MCF 10A (cell line): Measurements from ENCODE around the gene SIVA1. TPM values are rescaled to one million over a fixed set of nuclear protein-coding genes. Genes with fewer than 3 reads are reported as not detected.

Experiments used
- BruUV-seq: library from RNA; stranded (reverse); fragments of 400-500 nt; replicated peaks from 2 replicates; lab custom pipeline; 2021; lab: Mats Ljungman, UMichigan
- CTCF ChIA-PET: fragments of 300-600 bp; sonication (Branson Sonifier 250); formaldehyde crosslinking; extraction: SDS; loops from one replicate; lab custom pipeline; 2021; ENCODE audit warnings: antibody characterized with exemption, inconsistent platforms; lab: Yijun Ruan, JAX
- POLR2A ChIA-PET: fragments of 300-600, 350-650 bp; sonication (Branson Sonifier 250); formaldehyde crosslinking; extraction: SDS; loops from one replicate; lab custom pipeline; 2020; ENCODE audit warnings: antibody characterized with exemption, inconsistent platforms; lab: Yijun Ruan, JAX
- DNase-seq: peaks from one replicate; pipeline ENCODE4 v3.0.0-alpha.2; 2018; ENCODE audit not compliant: unreplicated experiment
- H3K27ac Mint-ChIP-seq: one replicate; pipeline ENCODE4 v1.8.0; 2022; ENCODE audit warnings: mild to moderate bottlenecking, low read depth, mixed read lengths; ENCODE audit not compliant: unreplicated experiment
- H3K27me3 Mint-ChIP-seq: one replicate; pipeline ENCODE4 v1.8.0; 2022; ENCODE audit warnings: mixed read lengths; ENCODE audit not compliant: insufficient read depth, unreplicated experiment
- H3K36me3 Mint-ChIP-seq: one replicate; pipeline ENCODE4 v1.8.0; 2022; ENCODE audit warnings: mild to moderate bottlenecking, moderate library complexity, mixed read lengths; ENCODE audit not compliant: insufficient read depth, unreplicated experiment
- H3K4me1 Mint-ChIP-seq: one replicate; pipeline ENCODE4 v1.8.0; 2022; ENCODE audit warnings: mixed read lengths; ENCODE audit not compliant: insufficient read depth, unreplicated experiment
- H3K4me3 Mint-ChIP-seq: one replicate; pipeline ENCODE4 v1.8.0; 2022; ENCODE audit warnings: mild to moderate bottlenecking, moderate library complexity, mixed read lengths; ENCODE audit not compliant: unreplicated experiment
- H3K9me3 Mint-ChIP-seq: one replicate; pipeline ENCODE4 v1.8.0; 2022; ENCODE audit warnings: mixed read lengths; ENCODE audit not compliant: unreplicated experiment
- CTCF ChIP-seq: fragments of 200-600 bp; IDR thresholded peaks from one replicate; pipeline ENCODE4 v1.8.0; 2022; ENCODE audit warnings: antibody characterized with exemption, mild to moderate bottlenecking; ENCODE audit not compliant: unreplicated experiment
- intact Hi-C: fragments of 100-400 bp; cut with micrococcal nuclease; formaldehyde crosslinking; loops from 2 replicates; pipeline ENCODE4 v1.14.1; 2022
- total RNA-seq: library from RNA; stranded (reverse); gene quantifications from 2 replicates; pipeline ENCODE4 v1.2.3, GENCODE V29; 2022

SIVA1 gene
- total RNA-seq, 1 experiment from 2014 or later = 63.3 TPM

- H3K4me1 Mint-ChIP-seq = peaks cover 6% of the 10 kb centered on the region
- H3K36me3 Mint-ChIP-seq = peaks cover 40% of the 10 kb centered on the region
- ChIA-PET CTCF (interaction anchor here (0.6 to 2.4 kb wide), 11 partner anchors 11 to 930 kb away, joined by 3 to 12 read pairs (median 5); partner anchors contain the start of gene ADSS1), POLR2A (no interaction called here)
- no peak overlapping the region for H3K27ac Mint-ChIP-seq
- H3K4me3 Mint-ChIP-seq = no peak overlapping the region
- no TSS peak for BruUV-seq
- peak; percentile 94 for TF ChIP-seq CTCF
- DNase-seq = peak; percentile 72
- intact Hi-C loops = loop anchor here (1.0 kb wide), 2 partner anchors 19 to 58 kb away; partner anchors contain the start of gene INF2
- no peaks in the 10 kb centered on the region for H3K27me3 Mint-ChIP-seq
- no peaks in the 10 kb centered on the region for H3K9me3 Mint-ChIP-seq
Measured at GRCh38 chr14:104708606-104709268, 44.2 kb upstream of the SIVA1 start.

GRCh38 chr14:104709387-104710039 lies 43.4 kb upstream of the SIVA1 start:
- BruUV-seq = no TSS peak
- TF ChIP-seq CTCF = no peak
- Mint-ChIP-seq H3K27ac (no peak overlapping the region), H3K36me3 (peaks cover 38% of the 10 kb centered on the region), H3K27me3 (no peaks in the 10 kb centered on the region), H3K4me3 (no peak overlapping the region), H3K4me1 (peaks cover 6% of the 10 kb centered on the region), H3K9me3 (no peaks in the 10 kb centered on the region)
- POLR2A ChIA-PET = no interaction called here
- CTCF ChIA-PET = interaction anchor here (0.6 to 2.4 kb wide), 12 partner anchors 11 to 930 kb away, joined by 3 to 12 read pairs (median 4); partner anchors contain the start of gene ADSS1
- DNase-seq = no peak
- intact Hi-C loops = no loop called here

- ChIA-PET POLR2A (interaction anchor here (0.5 kb wide), 1 partner anchor 13 kb away, joined by 4 read pairs; no protein-coding TSS in a partner anchor), CTCF (interaction anchor here (1.2 to 2.4 kb wide), 5 partner anchors 13 to 63 kb away, joined by 4 to 12 read pairs (median 10); partner anchors contain the start of genes ADSS1 and SIVA1)
- Mint-ChIP-seq H3K36me3 (peaks cover 32% of the 10 kb centered on the region), H3K27me3 (no peaks in the 10 kb centered on the region), H3K27ac (no peak overlapping the region), H3K9me3 (no peaks in the 10 kb centered on the region), H3K4me1 (peaks cover 6% of the 10 kb centered on the region), H3K4me3 (no peak overlapping the region)
- TF ChIP-seq CTCF = no peak
- no TSS peak for BruUV-seq
- no peak for DNase-seq
- intact Hi-C loops = no loop called here
Measured at GRCh38 chr14:104710071-104710735, 42.7 kb upstream of the SIVA1 start.
